Epithelial cell of alveolus of lung (primary cell): ENCODE measurements around the gene PRSS33. TPM values are rescaled to one million over a fixed set of nuclear protein-coding genes. Genes with fewer than 3 reads are reported as not detected.

Experiments
- total RNA-seq: library from RNA; depleted of rRNA; stranded (reverse); fragments of >200 nt; gene quantifications from 2 replicates; pipeline ENCODE4 v1.2.1, GENCODE V29; 2015

The PRSS33 gene, protein sequence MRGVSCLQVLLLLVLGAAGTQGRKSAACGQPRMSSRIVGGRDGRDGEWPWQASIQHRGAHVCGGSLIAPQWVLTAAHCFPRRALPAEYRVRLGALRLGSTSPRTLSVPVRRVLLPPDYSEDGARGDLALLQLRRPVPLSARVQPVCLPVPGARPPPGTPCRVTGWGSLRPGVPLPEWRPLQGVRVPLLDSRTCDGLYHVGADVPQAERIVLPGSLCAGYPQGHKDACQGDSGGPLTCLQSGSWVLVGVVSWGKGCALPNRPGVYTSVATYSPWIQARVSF
- not detected in 2 replicates for total RNA-seq

DNA sequence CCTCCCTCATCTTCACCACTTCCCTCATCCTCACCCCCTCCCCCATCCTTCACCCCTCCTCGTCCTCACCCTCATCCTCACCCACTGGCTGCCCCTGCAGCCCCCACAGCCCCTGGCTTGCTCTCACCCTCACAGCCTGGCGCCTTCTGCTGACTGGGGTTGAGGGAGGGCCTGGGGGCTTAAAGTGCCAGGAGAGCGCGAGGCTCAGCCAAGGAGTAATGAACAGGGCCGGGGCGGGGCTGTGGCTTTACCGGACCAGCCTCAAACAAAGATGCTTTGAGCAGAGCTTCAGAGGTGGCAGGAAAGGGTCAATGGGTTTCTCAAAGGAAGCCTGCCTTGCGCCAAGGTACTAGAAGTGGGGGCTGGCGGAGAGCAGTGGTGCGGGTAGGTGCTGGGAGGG, at the start of gene PRSS33:
PRSS33 (minus strand) TSS at position 155 of the 400 bp plus-strand sequence. CDS start 1,013 bp downstream, outside the sequence.

DNA sequence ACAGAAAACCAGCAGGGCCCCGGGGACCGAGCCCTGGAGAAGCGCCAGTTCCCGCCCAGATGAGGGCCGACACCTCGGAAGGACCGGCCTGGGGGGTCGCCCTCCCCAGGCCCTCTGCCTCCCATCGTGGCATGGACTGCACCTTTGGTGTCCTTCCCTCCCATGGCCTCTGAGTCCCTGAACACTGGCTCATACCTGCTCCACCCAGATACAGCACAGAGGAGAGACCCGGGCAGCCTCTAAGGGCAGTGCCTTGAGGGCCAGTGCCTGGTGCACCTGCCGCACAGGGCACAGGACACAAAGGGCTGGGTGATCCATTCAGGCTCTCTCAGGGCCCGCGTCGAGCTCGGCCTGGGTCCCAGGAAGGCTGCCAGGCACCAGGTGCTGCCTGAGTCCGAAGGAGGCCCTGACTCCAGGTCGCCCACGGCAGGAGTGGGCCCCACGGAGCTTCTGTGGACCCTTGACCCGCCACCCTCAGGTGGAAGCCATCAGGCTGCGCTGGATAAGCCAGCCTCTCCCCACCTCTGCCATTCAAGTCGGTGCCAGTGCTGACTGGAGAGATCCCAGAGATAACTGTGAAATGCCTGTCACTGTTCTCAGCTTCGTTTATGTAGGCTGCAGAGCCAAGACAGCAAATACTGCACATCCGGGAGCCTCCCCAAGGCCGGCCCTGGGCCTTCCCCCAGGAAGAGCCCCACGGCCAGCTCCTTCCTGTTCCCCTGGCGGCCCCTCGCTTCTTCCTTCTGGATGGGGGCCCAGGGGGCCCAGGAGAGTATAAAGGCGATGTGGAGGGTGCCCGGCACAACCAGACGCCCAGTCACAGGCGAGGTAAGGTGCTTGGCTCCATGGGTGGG, 42.4 kb upstream of the PRSS33 start, which contains the start of gene ZG16B:
ZG16B (plus strand) TSS at position 803 of the 854 bp plus-strand sequence. CDS start 139 bp downstream, outside the sequence.

DNA sequence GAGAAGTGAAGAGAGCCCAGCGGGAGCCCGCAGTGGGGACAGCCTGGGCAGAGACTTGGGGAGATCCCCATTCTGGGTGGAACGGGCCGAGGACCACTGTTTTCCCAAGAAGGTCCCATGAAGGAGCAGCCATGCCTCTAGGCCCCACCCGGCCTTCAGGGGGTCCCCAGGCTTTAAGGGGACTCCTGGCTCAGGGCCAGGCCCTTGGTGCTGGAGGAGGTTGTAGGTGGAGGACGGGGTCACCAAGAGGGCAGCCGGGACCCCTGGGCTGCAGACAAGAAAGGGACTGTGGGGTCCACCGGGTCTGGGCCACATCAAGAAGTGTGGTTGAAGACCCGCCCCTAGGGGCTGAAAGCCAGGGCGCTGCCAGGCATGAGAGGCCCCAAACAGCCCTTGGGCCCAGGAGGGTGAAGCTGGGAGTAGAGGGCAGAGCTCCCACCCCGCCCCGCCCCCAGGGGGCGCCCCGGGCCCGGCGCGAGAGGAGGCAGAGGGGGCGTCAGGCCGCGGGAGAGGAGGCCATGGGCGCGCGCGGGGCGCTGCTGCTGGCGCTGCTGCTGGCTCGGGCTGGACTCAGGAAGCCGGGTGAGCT, 29.5 kb upstream of the PRSS33 start, which contains the start of gene PRSS21:
PRSS21 (plus strand) TSS at position 487 of the 589 bp plus-strand sequence; CDS start at position 519, 32 bp downstream.

DNA sequence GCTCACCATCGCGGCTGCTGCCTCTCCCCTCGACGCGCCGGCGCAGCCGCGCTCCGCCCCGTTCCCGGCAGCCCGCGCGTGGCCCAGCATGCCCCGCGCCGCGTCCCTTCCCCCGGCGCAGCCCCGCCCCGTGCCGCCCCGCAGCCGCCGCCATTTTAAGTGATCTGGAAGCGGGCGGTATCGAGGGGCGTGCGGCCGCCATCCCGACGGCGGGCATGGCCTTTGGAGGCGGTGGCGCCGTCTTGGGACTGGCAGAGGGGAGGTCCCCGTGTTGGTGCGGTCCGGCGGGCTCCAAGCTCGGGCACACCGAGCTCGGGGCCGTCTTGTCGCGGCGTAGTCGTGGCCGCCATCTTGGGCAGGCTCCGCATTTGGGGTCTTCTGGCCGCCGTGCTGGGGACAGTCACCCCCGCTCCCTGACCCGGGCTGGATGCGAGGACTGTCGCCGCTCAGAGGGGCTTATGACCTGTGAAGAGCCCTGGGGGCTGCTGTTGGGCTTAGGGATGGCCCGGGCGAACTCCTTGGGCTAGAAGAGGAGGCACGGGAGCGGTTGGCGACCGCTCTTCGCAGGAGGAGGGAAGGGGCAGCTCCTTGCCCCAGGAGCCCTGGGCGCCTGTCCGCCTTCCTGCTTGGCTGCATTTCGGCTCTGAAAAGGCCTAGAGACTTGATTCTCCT, 10.0 kb downstream of the PRSS33 start, which contains the start of gene ELOB:
ELOB (minus strand) TSS at position 50 of the 672 bp plus-strand sequence; CDS start at position 9, 41 bp downstream.

DNA sequence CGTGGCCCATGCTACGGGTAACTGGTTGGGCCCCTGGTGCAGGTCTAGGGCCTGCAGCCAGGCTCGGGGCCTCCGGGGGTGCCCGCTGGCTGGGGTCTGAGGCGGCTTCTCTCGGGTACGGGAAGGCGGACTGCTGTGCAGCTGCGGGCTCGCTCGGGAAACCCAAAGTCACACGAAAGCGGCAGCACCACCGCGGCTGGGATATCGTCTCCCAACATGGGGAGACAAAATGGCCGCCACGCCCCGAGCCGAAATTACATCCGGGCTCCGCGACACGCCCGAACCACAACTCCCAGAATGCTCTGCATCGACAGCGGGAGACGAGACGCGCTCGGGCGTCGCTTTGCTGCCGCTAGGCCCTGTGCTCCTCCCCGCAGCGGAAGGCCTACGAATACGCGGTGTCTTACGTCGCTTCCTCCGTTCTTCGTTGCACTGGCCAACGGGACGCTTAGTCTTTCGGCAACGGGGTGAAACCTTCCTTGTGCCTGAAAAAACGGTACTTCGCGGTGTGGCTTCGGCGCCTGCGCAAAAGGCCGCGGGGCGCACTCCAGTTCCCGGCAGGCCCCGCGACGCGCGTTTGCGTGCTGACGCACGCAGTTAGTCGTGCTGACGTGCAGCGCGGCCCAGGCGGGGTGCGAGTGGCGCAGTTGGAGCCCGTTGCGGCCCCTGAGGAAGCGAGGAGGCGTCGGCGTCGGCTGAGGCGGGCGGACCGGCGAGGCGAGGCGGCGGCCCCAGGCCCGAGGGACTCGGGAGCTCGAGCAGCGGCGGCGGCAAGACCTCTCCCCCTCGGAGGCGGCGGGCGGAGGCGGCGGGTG, 35.1 kb downstream of the PRSS33 start, which contains the start of gene SRRM2:
SRRM2 (plus strand) TSS at position 604 of the 815 bp plus-strand sequence. CDS start 3,727 bp downstream, outside the sequence.

Other genes with a start within 250 kb of the PRSS33 start
- gene PDPK1, start 249.5 kb downstream of the PRSS33 start, total RNA-seq: 13.6 and 29.9 TPM in 2 replicates
- gene KCTD5, start 105.0 kb downstream of the PRSS33 start, total RNA-seq: 29.2 and 33.1 TPM in 2 replicates
- 0.13 and 4.7 TPM in 2 replicates for gene PRSS27, start 67.3 kb downstream of the PRSS33 start, total RNA-seq
- 55.5 and 171 TPM in 2 replicates for gene SRRM2, start 34.9 kb downstream of the PRSS33 start, total RNA-seq
- 440 and 841 TPM in 2 replicates for gene ELOB, start 10.3 kb downstream of the PRSS33 start, total RNA-seq
- not detected in 2 replicates for gene PRSS41, start 10.9 kb upstream of the PRSS33 start, total RNA-seq
- gene PRSS21, start 29.7 kb upstream of the PRSS33 start, total RNA-seq: 2.2 TPM in 1 of 2 replicates, not detected in the other
- 1.4 TPM in 1 of 2 replicates, not detected in the other for gene ZG16B, start 42.7 kb upstream of the PRSS33 start, total RNA-seq
- 0.40 and 4.3 TPM in 2 replicates for gene PRSS22, start 70.6 kb upstream of the PRSS33 start, total RNA-seq
- 76.9 and 147 TPM in 2 replicates for gene FLYWCH2, start 95.7 kb upstream of the PRSS33 start, total RNA-seq
- 34.7 and 50.4 TPM in 2 replicates for gene FLYWCH1, start 124.4 kb upstream of the PRSS33 start, total RNA-seq
- gene KREMEN2, start 176.7 kb upstream of the PRSS33 start, total RNA-seq: 1.2 TPM in 1 of 2 replicates, not detected in the other
- 6.7 and 13.7 TPM in 2 replicates for gene PAQR4, start 181.8 kb upstream of the PRSS33 start, total RNA-seq
- 12.6 and 30.1 TPM in 2 replicates for gene PKMYT1, start 192.9 kb upstream of the PRSS33 start, total RNA-seq
- 0.39 TPM in 1 of 2 replicates, not detected in the other for gene CLDN9, start 225.4 kb upstream of the PRSS33 start, total RNA-seq
- gene CLDN6, start 230.6 kb upstream of the PRSS33 start, total RNA-seq: 2.6 and 23.9 TPM in 2 replicates
- gene TNFRSF12A, start 232.8 kb upstream of the PRSS33 start, total RNA-seq: 24.8 and 323 TPM in 2 replicates
- 56.6 and 61.4 TPM in 2 replicates for gene HCFC1R1, start 236.4 kb upstream of the PRSS33 start, total RNA-seq
- gene THOC6, start 236.5 kb upstream of the PRSS33 start, total RNA-seq: 18.5 and 33.4 TPM in 2 replicates
- gene BICDL2, start 249.4 kb upstream of the PRSS33 start, total RNA-seq: 1.9 TPM in 1 of 2 replicates, not detected in the other